GM18499 (cell line): ENCODE data around the gene FITM1.
A peak's percentile ranks its signal among the peaks of the same experiment; 100 is the strongest.

Experiments
- ATAC-seq: cut with Tn5 transposase; IDR thresholded peaks from one replicate; pipeline ENCODE4 v1.9.1; 2021; ENCODE audit warnings: moderate number of reproducible peaks; ENCODE audit not compliant: insufficient read depth, unreplicated experiment

The FITM1 gene

GRCh38 chr14:24130380-24130716, at the start of gene FITM1:
Gene FITM1, plus strand, starts transcription at chr14:24130659. Its CDS starts 905 bp downstream, at chr14:24131564.
- no peak for ATAC-seq

GRCh38 chr14:24080888-24081738, 49.3 kb upstream of the FITM1 start:
- ATAC-seq: peak; percentile 64

GRCh38 chr14:24081739-24082211, 48.7 kb upstream of the FITM1 start:
- no peak for ATAC-seq

- ATAC-seq: no peak
Measured at GRCh38 chr14:24082411-24083080, 47.9 kb upstream of the FITM1 start.

- ATAC-seq: no peak
Measured at GRCh38 chr14:24083462-24083861, 47.0 kb upstream of the FITM1 start.

GRCh38 chr14:24084440-24084839, 46.0 kb upstream of the FITM1 start:
- no peak for ATAC-seq

- ATAC-seq: no peak
Measured at GRCh38 chr14:24085215-24085614, 45.2 kb upstream of the FITM1 start.

- no peak for ATAC-seq
Measured at GRCh38 chr14:24086193-24086955, 44.1 kb upstream of the FITM1 start.

- ATAC-seq: no peak
Measured at GRCh38 chr14:24087004-24087403, 43.5 kb upstream of the FITM1 start.

- ATAC-seq: no peak
Measured at GRCh38 chr14:24088095-24088494, 42.4 kb upstream of the FITM1 start.

- no peak for ATAC-seq
Measured at GRCh38 chr14:24089890-24090289, 40.6 kb upstream of the FITM1 start.

GRCh38 chr14:24092110-24092504, 38.4 kb upstream of the FITM1 start:
- ATAC-seq: no peak

- ATAC-seq: no peak
Measured at GRCh38 chr14:24092505-24093206, 37.8 kb upstream of the FITM1 start.

- no peak for ATAC-seq
Measured at GRCh38 chr14:24093207-24093900, 37.1 kb upstream of the FITM1 start.

GRCh38 chr14:24093901-24094840, 36.3 kb upstream of the FITM1 start, which contains the start of gene PCK2:
Gene PCK2, plus strand, starts transcription at chr14:24094311. Its CDS starts 95 bp downstream, at chr14:24094406.
- no peak for ATAC-seq

GRCh38 chr14:24094841-24095270, 35.6 kb upstream of the FITM1 start:
- no peak for ATAC-seq

GRCh38 chr14:24095271-24096068, 35.0 kb upstream of the FITM1 start:
- peak; percentile 57 for ATAC-seq
